WTC11 (cell line): ENCODE results near the gene INPP5A. TPM values are rescaled to one million over a fixed set of nuclear protein-coding genes. Genes with fewer than 3 reads are reported as not detected.
A peak's percentile ranks its signal among the peaks of the same experiment; 100 is the strongest.

Experiments used
- ATAC-seq: fragments of 200-7000 bp; cut with Tn5 transposase; 2 replicates; pipeline ENCODE4 v1.10.0; 2021; ENCODE audit warnings: mild to moderate bottlenecking, moderate library complexity
- CTCF ChIA-PET: fragments of 300-600 bp; sonication (Branson Sonifier 250); formaldehyde crosslinking; loops from one replicate; lab custom pipeline; 2021; ENCODE audit warnings: antibody characterized with exemption; lab: Charles Lee
- POLR2A ChIA-PET: fragments of 350-600 bp; sonication (Branson Sonifier 250); formaldehyde crosslinking; loops from one replicate; lab custom pipeline; 2021; ENCODE audit warnings: antibody characterized with exemption; lab: Charles Lee
- DNase-seq: peaks from one replicate; pipeline ENCODE4 v3.0.0; 2021; ENCODE audit warnings: low spot score
- H3K27ac Mint-ChIP-seq: 2 replicates; pipeline ENCODE4 v1.8.0; 2021; ENCODE audit warnings: mixed read lengths
- H3K27me3 Mint-ChIP-seq: 2 replicates; pipeline ENCODE4 v1.8.0; 2021; ENCODE audit warnings: low read depth, mild to moderate bottlenecking, moderate library complexity, mixed read lengths
- H3K36me3 Mint-ChIP-seq: 2 replicates; pipeline ENCODE4 v1.8.0; 2021; ENCODE audit warnings: mixed read lengths
- H3K4me1 Mint-ChIP-seq: 2 replicates; pipeline ENCODE4 v1.8.0; 2022; ENCODE audit warnings: mixed read lengths
- H3K4me3 Mint-ChIP-seq: 2 replicates; pipeline ENCODE4 v1.8.0; 2021; ENCODE audit warnings: mild to moderate bottlenecking, moderate library complexity, mixed read lengths
- H3K9me3 Mint-ChIP-seq: 2 replicates; pipeline ENCODE4 v1.8.0; 2021; ENCODE audit warnings: mixed read lengths
- ETV6 ChIP-seq: sonication (generic); formaldehyde crosslinking; IDR thresholded peaks from 2 replicates; pipeline ENCODE4 v1.8.1; 2022; ENCODE audit warnings: mild to moderate bottlenecking, missing genetic modification reagents
- FOXK1 ChIP-seq: sonication (generic); formaldehyde crosslinking; IDR thresholded peaks from 2 replicates; pipeline ENCODE4 v1.8.0; 2022; ENCODE audit warnings: mild to moderate bottlenecking, moderate library complexity, missing genetic modification reagents
- GRHL2 ChIP-seq: fragments of 250-450 bp; sonication (Bioruptor Pico); IDR thresholded peaks from 2 replicates; pipeline ENCODE4 v1.8.0; 2022; ENCODE audit warnings: mild to moderate bottlenecking, moderate library complexity; ENCODE audit not compliant: insufficient replicate concordance, severe bottlenecking
- HMGA2 ChIP-seq: fragments of 250-450 bp; sonication (Bioruptor Pico); IDR thresholded peaks from 2 replicates; pipeline ENCODE4 v1.4.0; 2021; ENCODE audit warnings: mild to moderate bottlenecking, moderate library complexity
- JUN ChIP-seq: sonication (generic); formaldehyde crosslinking; IDR thresholded peaks from 2 replicates; pipeline ENCODE4 v1.8.0; 2023; ENCODE audit warnings: mild to moderate bottlenecking, missing genetic modification reagents
- MYBL2 ChIP-seq: sonication (generic); formaldehyde crosslinking; IDR thresholded peaks from 2 replicates; pipeline ENCODE4 v1.8.1; 2023; ENCODE audit warnings: mild to moderate bottlenecking, moderate library complexity, missing genetic modification reagents
- NFYB ChIP-seq: sonication (generic); formaldehyde crosslinking; conservative IDR thresholded peaks from 2 replicates; pipeline ENCODE4 v1.8.0; 2022; ENCODE audit warnings: low read depth, missing genetic modification reagents
- PRRX2 ChIP-seq: fragments of 250-450 bp; sonication (Bioruptor Pico); IDR thresholded peaks from 2 replicates; pipeline ENCODE4 v1.8.0; 2021; ENCODE audit warnings: mild to moderate bottlenecking
- RELA ChIP-seq: sonication (generic); formaldehyde crosslinking; IDR thresholded peaks from 2 replicates; pipeline ENCODE4 v1.8.1; 2022; ENCODE audit warnings: missing genetic modification reagents, mild to moderate bottlenecking, borderline replicate concordance
- SOX15 ChIP-seq: fragments of 250-450 bp; sonication (Bioruptor Pico); IDR thresholded peaks from 2 replicates; pipeline ENCODE4 v1.9.0; 2021; ENCODE audit warnings: mild to moderate bottlenecking
- ZNF121 ChIP-seq: sonication (generic); formaldehyde crosslinking; IDR thresholded peaks from 2 replicates; pipeline ENCODE4 v1.8.0; 2023; ENCODE audit warnings: missing genetic modification reagents
- ZNF232 ChIP-seq: sonication (generic); formaldehyde crosslinking; IDR thresholded peaks from 2 replicates; pipeline ENCODE4 v1.8.0; 2022; ENCODE audit warnings: mild to moderate bottlenecking, missing genetic modification reagents
- ZNF423 ChIP-seq: fragments of 250-450 bp; sonication (Bioruptor Pico); IDR thresholded peaks from 2 replicates; pipeline ENCODE4 v2.1.2; 2022; ENCODE audit warnings: mild to moderate bottlenecking, moderate library complexity
- total RNA-seq: library from RNA; stranded (reverse); gene quantifications from 3 replicates; pipeline ENCODE4 v1.2.3, GENCODE V29; 2021
- TF ChIP-seq, protein P1 (sequence below): sonication (generic); formaldehyde crosslinking; IDR thresholded peaks from 2 replicates; pipeline ENCODE4 v1.8.1; 2022; ENCODE audit warnings: low read depth, mild to moderate bottlenecking, moderate library complexity, missing genetic modification reagents, borderline replicate concordance
- TF ChIP-seq, protein P2 (sequence below): fragments of 200-600 bp; IDR thresholded peaks from 2 replicates; pipeline ENCODE4 v1.8.0; 2022; ENCODE audit warnings: antibody characterized with exemption
- TF ChIP-seq, protein P3 (sequence below): fragments of 250-450 bp; sonication (Bioruptor Pico); IDR thresholded peaks from 2 replicates; pipeline ENCODE4 v1.9.0; 2021; ENCODE audit warnings: mild to moderate bottlenecking, borderline replicate concordance
- TF ChIP-seq, protein P4 (sequence below): fragments of 250-450 bp; sonication (Bioruptor Pico); IDR thresholded peaks from 2 replicates; pipeline ENCODE4 v1.9.0; 2021; ENCODE audit warnings: mild to moderate bottlenecking
- TF ChIP-seq, protein P5 (sequence below): sonication (generic); formaldehyde crosslinking; IDR thresholded peaks from 2 replicates; pipeline ENCODE4 v1.8.0; 2022; ENCODE audit warnings: mild to moderate bottlenecking, missing genetic modification reagents
- TF ChIP-seq, protein P6 (sequence below): sonication (generic); formaldehyde crosslinking; IDR thresholded peaks from 2 replicates; pipeline ENCODE4 v1.8.0; 2022; ENCODE audit warnings: mild to moderate bottlenecking, missing genetic modification reagents

Gene INPP5A
- total RNA-seq, 1 experiment from 2014 or later: 22.1 TPM

DNA sequence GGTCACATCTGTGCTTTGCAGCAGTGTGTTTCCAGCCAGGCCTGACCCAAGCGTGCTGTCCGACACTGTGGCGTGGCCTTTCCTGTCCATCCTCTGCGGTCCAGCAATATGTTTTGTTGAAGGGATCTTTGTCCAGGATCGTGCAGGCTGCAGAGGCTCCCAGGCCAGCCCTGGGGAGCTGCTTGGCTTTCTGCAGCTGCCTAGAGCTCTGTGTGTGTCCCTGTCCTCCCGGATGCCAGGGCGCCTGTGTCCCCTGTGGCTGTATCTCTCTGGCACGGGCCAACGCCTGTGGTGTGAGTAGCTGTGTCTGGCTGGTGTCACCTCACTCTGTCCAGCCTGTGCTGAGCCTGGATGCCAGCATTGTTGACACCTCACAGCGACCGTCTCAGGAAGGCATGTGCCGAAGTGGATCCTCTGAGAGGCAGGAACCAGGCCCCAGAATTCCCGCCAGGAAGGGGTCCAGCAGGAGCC is 94.5 kb downstream of the INPP5A start:
- peaks cover 11% of the 10 kb centered on the region for H3K4me1 Mint-ChIP-seq
- CTCF ChIA-PET: interaction anchor here (1.8 kb wide), 1 partner anchor 168 kb away, joined by 6 read pairs; no protein-coding TSS in a partner anchor
- DNase-seq (peak; percentile 6), ATAC-seq (no peak)
- TF ChIP-seq GRHL2 (CRISPR knock-in tag) (no peak), JUN (CRISPR knock-in tag) (no peak), MYBL2 (CRISPR knock-in tag) (no peak), ZNF423 (CRISPR knock-in tag) (no peak), PRRX2 (CRISPR knock-in tag) (no peak), RELA (no peak), ZNF121 (CRISPR knock-in tag) (no peak), FOXK1 (CRISPR knock-in tag) (no peak), SOX15 (no peak), HMGA2 (CRISPR knock-in tag) (no peak), NFYB (no peak), ZNF232 (no peak), ETV6 (no peak)
- TF ChIP-seq, protein P1, sequence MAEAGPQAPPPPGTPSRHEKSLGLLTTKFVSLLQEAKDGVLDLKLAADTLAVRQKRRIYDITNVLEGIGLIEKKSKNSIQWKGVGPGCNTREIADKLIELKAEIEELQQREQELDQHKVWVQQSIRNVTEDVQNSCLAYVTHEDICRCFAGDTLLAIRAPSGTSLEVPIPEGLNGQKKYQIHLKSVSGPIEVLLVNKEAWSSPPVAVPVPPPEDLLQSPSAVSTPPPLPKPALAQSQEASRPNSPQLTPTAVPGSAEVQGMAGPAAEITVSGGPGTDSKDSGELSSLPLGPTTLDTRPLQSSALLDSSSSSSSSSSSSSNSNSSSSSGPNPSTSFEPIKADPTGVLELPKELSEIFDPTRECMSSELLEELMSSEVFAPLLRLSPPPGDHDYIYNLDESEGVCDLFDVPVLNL (CRISPR knock-in tag): no peak
- TF ChIP-seq, protein P2, sequence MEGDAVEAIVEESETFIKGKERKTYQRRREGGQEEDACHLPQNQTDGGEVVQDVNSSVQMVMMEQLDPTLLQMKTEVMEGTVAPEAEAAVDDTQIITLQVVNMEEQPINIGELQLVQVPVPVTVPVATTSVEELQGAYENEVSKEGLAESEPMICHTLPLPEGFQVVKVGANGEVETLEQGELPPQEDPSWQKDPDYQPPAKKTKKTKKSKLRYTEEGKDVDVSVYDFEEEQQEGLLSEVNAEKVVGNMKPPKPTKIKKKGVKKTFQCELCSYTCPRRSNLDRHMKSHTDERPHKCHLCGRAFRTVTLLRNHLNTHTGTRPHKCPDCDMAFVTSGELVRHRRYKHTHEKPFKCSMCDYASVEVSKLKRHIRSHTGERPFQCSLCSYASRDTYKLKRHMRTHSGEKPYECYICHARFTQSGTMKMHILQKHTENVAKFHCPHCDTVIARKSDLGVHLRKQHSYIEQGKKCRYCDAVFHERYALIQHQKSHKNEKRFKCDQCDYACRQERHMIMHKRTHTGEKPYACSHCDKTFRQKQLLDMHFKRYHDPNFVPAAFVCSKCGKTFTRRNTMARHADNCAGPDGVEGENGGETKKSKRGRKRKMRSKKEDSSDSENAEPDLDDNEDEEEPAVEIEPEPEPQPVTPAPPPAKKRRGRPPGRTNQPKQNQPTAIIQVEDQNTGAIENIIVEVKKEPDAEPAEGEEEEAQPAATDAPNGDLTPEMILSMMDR: no peak
- TF ChIP-seq, protein P3, sequence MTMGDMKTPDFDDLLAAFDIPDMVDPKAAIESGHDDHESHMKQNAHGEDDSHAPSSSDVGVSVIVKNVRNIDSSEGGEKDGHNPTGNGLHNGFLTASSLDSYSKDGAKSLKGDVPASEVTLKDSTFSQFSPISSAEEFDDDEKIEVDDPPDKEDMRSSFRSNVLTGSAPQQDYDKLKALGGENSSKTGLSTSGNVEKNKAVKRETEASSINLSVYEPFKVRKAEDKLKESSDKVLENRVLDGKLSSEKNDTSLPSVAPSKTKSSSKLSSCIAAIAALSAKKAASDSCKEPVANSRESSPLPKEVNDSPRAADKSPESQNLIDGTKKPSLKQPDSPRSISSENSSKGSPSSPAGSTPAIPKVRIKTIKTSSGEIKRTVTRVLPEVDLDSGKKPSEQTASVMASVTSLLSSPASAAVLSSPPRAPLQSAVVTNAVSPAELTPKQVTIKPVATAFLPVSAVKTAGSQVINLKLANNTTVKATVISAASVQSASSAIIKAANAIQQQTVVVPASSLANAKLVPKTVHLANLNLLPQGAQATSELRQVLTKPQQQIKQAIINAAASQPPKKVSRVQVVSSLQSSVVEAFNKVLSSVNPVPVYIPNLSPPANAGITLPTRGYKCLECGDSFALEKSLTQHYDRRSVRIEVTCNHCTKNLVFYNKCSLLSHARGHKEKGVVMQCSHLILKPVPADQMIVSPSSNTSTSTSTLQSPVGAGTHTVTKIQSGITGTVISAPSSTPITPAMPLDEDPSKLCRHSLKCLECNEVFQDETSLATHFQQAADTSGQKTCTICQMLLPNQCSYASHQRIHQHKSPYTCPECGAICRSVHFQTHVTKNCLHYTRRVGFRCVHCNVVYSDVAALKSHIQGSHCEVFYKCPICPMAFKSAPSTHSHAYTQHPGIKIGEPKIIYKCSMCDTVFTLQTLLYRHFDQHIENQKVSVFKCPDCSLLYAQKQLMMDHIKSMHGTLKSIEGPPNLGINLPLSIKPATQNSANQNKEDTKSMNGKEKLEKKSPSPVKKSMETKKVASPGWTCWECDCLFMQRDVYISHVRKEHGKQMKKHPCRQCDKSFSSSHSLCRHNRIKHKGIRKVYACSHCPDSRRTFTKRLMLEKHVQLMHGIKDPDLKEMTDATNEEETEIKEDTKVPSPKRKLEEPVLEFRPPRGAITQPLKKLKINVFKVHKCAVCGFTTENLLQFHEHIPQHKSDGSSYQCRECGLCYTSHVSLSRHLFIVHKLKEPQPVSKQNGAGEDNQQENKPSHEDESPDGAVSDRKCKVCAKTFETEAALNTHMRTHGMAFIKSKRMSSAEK (CRISPR knock-in tag): no peak
- TF ChIP-seq, protein P4, sequence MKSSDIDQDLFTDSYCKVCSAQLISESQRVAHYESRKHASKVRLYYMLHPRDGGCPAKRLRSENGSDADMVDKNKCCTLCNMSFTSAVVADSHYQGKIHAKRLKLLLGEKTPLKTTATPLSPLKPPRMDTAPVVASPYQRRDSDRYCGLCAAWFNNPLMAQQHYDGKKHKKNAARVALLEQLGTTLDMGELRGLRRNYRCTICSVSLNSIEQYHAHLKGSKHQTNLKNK (CRISPR knock-in tag): no peak
- TF ChIP-seq, protein P5, sequence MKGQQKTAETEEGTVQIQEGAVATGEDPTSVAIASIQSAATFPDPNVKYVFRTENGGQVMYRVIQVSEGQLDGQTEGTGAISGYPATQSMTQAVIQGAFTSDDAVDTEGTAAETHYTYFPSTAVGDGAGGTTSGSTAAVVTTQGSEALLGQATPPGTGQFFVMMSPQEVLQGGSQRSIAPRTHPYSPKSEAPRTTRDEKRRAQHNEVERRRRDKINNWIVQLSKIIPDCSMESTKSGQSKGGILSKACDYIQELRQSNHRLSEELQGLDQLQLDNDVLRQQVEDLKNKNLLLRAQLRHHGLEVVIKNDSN (CRISPR knock-in tag): no peak
- TF ChIP-seq, protein P6, sequence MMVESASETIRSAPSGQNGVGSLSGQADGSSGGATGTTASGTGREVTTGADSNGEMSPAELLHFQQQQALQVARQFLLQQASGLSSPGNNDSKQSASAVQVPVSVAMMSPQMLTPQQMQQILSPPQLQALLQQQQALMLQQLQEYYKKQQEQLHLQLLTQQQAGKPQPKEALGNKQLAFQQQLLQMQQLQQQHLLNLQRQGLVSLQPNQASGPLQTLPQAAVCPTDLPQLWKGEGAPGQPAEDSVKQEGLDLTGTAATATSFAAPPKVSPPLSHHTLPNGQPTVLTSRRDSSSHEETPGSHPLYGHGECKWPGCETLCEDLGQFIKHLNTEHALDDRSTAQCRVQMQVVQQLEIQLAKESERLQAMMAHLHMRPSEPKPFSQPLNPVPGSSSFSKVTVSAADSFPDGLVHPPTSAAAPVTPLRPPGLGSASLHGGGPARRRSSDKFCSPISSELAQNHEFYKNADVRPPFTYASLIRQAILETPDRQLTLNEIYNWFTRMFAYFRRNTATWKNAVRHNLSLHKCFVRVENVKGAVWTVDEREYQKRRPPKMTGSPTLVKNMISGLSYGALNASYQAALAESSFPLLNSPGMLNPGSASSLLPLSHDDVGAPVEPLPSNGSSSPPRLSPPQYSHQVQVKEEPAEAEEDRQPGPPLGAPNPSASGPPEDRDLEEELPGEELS: no peak
- H3K9me3 Mint-ChIP-seq: no peaks in the 10 kb centered on the region; the same call in 1 of the 2 replicates
- POLR2A ChIA-PET: no interaction called here
- peaks cover 3% of the 10 kb centered on the region; the same call in 1 of the 2 replicates for H3K27me3 Mint-ChIP-seq
- H3K36me3 Mint-ChIP-seq: no peaks in the 10 kb centered on the region
- H3K27ac Mint-ChIP-seq: no peak overlapping the region
- no peak overlapping the region for H3K4me3 Mint-ChIP-seq
